Left lung (tissue), 10 donors: ENCODE results near the gene DOK5. TPM values are rescaled to one million over a fixed set of nuclear protein-coding genes. Genes with fewer than 3 reads are reported as not detected.
A peak's percentile ranks its signal among the peaks of the same experiment; 100 is the strongest.

Source experiments
- ATAC-seq: fragments of 200-7000 bp; cut with Tn5 transposase; one replicate; pipeline ENCODE4 v1.9.1; 2020; ENCODE audit warnings: moderate library complexity
- DNase-seq, 4 donors: peaks; one replicate each; pipeline ENCODE4 v3.0.0-alpha.2; 2013 to 2020
- H3K27ac ChIP-seq, 2 donors: fragments of 200-600 bp; sonication (generic) in 1 of 2; one replicate each; pipeline versions ENCODE4 v1.5.0 to v1.8.0; 2020 to 2021
- H3K27me3 ChIP-seq, 2 donors: fragments of 200-600 bp; sonication (generic) in 1 of 2; one replicate each; pipeline versions ENCODE4 v1.5.0 to v1.8.0; 2020 to 2021
- H3K36me3 ChIP-seq, 2 donors: fragments of 200-600 bp; sonication (generic) in 1 of 2; one replicate each; pipeline versions ENCODE4 v1.5.0 to v1.8.0; 2020 to 2021
- H3K4me1 ChIP-seq, 2 donors: fragments of 200-600 bp; one replicate each; pipeline ENCODE4 v1.8.0; 2021
- H3K4me3 ChIP-seq, 2 donors: fragments of 200-600 bp; sonication (generic) in 1 of 2; one replicate each; pipeline versions ENCODE4 v1.5.0 to v1.8.0; 2020 to 2021; ENCODE audit warnings: mild to moderate bottlenecking in 1 of 2
- H3K9me3 ChIP-seq, 2 donors: fragments of 200-600 bp; sonication (generic) in 1 of 2; one replicate each; pipeline versions ENCODE4 v1.5.0 to v1.8.0; 2020 to 2021
- intact Hi-C, 2 donors: fragments of 100-400 bp; cut with DNase I; formaldehyde crosslinking; loops; one replicate each; pipeline versions ENCODE4 v1.11.2 to v1.14.2; 2022
- polyA plus RNA-seq, 6 donors: library from polyadenylated mRNA; unstranded; fragments of 120-200 nt; gene quantifications; one replicate each; pipeline ENCODE4 v1.2.1, GENCODE V29; 2013; ENCODE audit not compliant: insufficient read length in 6 of 6
- total RNA-seq, 2 donors: library from RNA; stranded (reverse); fragmentation: NEBNext Ultra II Directional; extraction: Animal tissue kit (Norgen Biotek cat#: 25700); gene quantifications; one replicate each; pipeline ENCODE4 v1.2.1, GENCODE V29; 2021
- TF ChIP-seq, protein P1 (sequence below), 2 donors: fragments of 200-600 bp; sonication (generic) in 1 of 2; IDR thresholded peaks; one replicate each; pipeline versions ENCODE4 v1.5.0 to v1.8.0; 2021; ENCODE audit warnings: antibody characterized with exemption in 2 of 2
- donor health status: DM: no; HTN: yes; CAD: no.
- donor health status: DM: no; HTN: no; CAD: no.

DOK5 gene
- total and polyA plus RNA-seq, 8 donors = 0.92 to 3.6 (median 2.4) TPM

DNA sequence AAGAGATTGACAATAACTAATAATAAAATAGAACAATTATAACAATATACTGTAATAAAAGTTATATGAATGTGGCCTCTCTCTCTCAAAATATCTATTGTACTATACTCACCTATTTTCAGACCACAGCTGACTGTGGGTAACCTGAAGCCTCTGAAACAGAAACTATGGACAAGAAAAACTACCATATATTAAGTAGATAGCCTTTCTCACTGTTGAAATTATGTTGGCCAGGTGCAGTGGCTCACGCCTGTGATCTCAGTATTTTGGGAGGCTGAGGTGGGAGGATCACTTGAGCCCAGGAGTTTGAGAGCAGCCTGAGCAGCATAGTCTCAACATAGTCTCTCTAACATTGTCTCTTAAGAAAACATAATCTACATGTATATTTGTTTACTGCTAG is 89.9 kb downstream of the DOK5 start:
- Histone ChIP-seq H3K27me3 (no peaks in the 10 kb centered on the region), H3K9me3 (no peaks in the 10 kb centered on the region), H3K4me1 (no peaks in the 10 kb centered on the region), H3K4me3 (no peak overlapping the region), H3K27ac (no peak overlapping the region), H3K36me3 (no peaks in the 10 kb centered on the region)
- DNase-seq (no peak), ATAC-seq (no peak)
- intact Hi-C loops = no loop called here
- TF ChIP-seq, protein P1, sequence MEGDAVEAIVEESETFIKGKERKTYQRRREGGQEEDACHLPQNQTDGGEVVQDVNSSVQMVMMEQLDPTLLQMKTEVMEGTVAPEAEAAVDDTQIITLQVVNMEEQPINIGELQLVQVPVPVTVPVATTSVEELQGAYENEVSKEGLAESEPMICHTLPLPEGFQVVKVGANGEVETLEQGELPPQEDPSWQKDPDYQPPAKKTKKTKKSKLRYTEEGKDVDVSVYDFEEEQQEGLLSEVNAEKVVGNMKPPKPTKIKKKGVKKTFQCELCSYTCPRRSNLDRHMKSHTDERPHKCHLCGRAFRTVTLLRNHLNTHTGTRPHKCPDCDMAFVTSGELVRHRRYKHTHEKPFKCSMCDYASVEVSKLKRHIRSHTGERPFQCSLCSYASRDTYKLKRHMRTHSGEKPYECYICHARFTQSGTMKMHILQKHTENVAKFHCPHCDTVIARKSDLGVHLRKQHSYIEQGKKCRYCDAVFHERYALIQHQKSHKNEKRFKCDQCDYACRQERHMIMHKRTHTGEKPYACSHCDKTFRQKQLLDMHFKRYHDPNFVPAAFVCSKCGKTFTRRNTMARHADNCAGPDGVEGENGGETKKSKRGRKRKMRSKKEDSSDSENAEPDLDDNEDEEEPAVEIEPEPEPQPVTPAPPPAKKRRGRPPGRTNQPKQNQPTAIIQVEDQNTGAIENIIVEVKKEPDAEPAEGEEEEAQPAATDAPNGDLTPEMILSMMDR (IDR thresholded peaks at IDR 0.05) = no peak

DNA sequence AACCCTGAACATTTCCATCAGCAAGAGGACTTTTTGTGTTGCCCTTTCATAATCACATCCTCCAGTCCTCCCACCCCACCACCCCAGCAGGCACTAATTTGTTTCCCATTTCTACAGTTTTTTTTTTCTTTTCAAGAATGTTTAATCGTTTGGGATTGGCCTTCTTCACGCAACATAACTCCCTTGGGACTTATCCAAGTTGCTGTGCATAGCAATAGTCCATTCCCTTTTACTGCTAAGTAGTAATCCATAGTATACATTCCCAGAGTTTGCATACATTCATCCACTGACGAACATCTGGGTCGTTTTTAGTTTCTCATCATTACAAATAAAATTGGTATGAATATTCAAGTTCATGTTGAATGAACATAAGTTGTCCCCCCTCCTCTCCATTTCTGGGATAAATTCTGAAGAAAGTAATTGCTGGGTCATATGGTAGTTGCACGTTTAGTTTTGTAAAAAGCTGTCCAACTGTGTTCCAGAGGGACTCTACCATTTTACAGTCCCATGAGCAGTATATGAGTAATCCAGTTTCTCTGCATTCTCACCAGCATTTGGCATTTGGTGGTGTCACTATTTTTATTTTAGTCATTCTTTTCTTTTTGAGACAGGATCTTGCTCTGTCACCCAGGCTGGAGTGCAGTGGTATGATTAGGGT is 90.8 kb downstream of the DOK5 start:
- TF ChIP-seq, protein P1 (IDR thresholded peaks at IDR 0.05) = no peak
- Histone ChIP-seq H3K9me3 (no peaks in the 10 kb centered on the region), H3K36me3 (no peaks in the 10 kb centered on the region), H3K27me3 (no peaks in the 10 kb centered on the region), H3K27ac (no peak overlapping the region), H3K4me1 (no peaks in the 10 kb centered on the region), H3K4me3 (no peak overlapping the region)
- DNase-seq (peak in 2 of 4 donors; percentile 31 to 40), ATAC-seq (no peak)
- intact Hi-C loops = no loop called here

DNA sequence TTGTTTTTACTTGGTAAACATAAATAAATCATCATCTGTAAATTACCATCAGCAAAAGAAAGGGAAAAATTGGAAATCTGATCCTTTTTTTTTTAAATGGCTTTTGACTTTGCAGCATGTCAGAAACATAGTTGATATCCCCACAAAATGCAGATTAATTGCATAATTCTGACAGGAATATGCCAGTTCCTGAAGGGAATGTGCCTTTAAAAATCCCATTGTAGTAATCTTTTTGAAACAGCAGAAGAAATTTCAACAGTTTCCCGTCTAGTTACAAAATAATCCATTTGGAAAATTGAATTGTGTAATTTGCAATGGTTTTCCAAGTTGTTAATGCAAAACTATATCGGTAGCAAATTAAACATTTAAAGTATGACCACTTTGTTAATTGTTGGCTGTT is 95.2 kb downstream of the DOK5 start:
- DNase-seq (no peak), ATAC-seq (no peak)
- Histone ChIP-seq H3K36me3 (no peaks in the 10 kb centered on the region), H3K27ac (no peak overlapping the region), H3K9me3 (no peaks in the 10 kb centered on the region), H3K4me1 (no peaks in the 10 kb centered on the region), H3K4me3 (no peak overlapping the region), H3K27me3 (no peaks in the 10 kb centered on the region)
- TF ChIP-seq, protein P1 (IDR thresholded peaks at IDR 0.05) = no peak
- intact Hi-C loops = no loop called here

DNA sequence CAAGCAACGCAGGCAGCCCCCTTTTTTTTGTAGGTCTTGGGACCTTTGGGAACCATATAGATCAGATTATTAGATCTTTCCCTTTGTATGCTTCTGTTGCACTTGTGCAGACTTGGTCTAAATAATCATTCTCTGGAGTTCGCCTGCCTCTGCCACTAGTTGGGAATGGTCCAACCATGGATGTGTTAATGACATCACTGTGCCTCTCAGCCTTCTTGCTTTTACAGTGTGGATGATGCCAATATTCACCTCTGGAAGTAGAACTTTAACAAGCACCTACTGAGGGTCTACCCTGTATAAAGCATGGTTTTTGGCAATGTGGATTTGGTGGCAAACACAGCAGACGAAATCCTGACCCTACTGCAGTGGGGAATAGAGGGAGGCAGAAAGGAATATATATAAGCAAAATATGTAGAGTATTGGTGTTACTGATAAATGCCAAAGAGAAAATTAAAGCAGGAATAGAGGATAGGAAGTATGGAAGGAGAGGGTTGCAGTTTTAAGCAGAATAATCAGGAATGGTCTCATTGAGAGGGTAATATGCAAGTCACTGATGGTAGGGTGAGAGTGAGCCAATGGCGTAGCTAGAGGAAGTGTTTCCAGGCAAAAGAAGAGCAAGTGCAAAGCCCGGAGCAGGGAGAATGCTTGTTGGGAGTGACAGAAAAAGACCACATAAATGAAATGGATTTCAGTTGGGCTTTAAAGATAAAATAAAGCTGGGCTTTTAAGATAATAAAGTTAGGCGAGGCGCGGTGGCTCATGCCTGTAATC is 97.5 kb downstream of the DOK5 start:
- Histone ChIP-seq H3K9me3 (no peaks in the 10 kb centered on the region), H3K4me3 (no peak overlapping the region), H3K4me1 (no peaks in the 10 kb centered on the region), H3K27ac (no peak overlapping the region), H3K36me3 (no peaks in the 10 kb centered on the region), H3K27me3 (no peaks in the 10 kb centered on the region)
- TF ChIP-seq, protein P1 (IDR thresholded peaks at IDR 0.05) = no peak
- ATAC-seq (no peak), DNase-seq (no peak)
- intact Hi-C loops = no loop called here

DNA sequence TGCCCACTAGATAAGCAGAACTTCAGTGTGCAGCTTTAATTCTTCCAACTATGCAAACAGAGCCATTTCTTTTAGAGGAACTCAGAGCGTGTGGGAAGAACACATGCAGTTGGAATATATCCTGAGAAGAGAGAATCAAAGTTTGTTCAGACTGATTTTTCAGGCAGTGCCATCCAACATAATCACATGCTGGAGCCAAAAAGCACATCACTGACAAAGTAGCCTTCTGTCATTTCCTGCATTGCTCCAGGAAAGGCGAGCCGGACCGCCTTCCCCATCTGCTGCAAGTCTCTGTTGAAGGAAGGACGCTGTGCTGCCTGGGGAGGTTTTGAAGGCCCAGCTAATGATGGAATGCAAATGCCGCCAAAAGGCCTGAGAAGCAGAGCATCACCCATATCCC is 98.4 kb downstream of the DOK5 start:
- intact Hi-C loops = no loop called here
- Histone ChIP-seq H3K9me3 (no peaks in the 10 kb centered on the region), H3K4me1 (no peaks in the 10 kb centered on the region), H3K27ac (no peak overlapping the region), H3K36me3 (no peaks in the 10 kb centered on the region), H3K27me3 (no peaks in the 10 kb centered on the region), H3K4me3 (no peak overlapping the region)
- TF ChIP-seq, protein P1 (IDR thresholded peaks at IDR 0.05) = no peak
- no peak for ATAC-seq
- DNase-seq = no peak
